ENCODE measurements around the gene GOLGA5.
"Not testable (repeated sequence)": the region's sequence is repeated elsewhere in the genome, so short reads cannot be mapped to it uniquely, and the experiment has no call there.

Gene GOLGA5

DNA sequence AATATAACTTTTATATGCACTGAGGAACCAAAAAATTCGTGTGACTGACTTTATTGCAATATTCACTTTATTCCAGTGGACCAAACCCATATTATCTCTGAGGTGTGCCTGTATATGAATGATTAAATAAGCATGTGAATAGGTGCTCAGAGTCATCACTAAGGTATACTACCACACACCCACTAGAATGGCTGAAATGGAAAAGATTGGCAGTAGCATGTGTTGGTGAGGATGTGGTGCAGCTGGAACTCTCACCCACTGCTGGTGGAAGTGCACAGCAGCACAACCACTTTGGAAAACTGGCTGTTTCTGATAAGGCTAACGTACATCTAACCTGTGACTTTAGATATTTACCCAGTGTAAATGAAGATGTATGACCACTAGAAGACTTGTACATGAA, 36.8 kb downstream of the GOLGA5 start:
- DNase-seq: no peak

DNA sequence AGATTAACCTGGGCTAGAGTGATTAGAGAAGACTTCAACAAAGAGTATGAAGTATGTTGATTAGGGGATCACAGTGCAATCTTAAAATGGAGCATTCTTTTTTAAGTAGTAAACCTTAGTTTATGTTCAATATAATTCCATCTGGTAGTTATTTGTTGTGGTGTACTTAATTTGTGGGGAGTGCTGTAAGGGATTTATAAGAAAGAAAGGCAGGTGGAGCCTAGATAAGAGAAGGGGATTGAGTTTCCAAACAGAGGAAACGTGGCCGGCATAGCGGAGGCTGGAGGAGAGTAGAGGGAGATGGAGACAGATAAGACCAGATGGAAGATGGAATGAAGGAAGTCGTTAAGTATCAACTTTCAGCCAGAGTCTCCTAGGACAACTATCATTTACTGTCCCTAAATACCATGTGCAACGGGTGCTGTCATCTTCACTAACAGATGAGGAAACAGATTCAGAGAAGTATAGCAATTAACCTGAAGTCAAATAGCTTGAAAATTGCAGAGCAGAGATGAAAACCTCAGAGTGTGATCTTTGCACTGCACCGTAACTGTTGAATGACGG, 38.1 kb downstream of the GOLGA5 start:
- DNase-seq: no peak

DNA sequence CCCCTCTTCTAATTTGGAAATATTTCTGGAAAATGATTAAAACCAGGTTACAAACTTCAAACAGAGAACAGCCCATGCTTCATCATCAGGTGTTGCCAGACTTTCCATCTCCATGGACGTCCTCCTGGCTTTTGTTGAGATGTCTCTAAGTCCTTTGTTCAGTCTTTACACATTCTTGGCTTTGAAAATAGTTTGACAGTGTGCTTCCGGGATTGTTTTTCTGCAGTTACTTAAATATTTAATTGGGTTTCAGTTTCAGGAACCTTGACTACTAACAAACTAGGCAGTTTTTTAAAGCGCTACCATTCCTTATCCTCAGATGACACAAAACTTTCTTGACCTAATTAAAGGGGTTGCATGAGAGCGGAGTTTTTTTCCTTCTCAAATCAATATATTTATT, 47.8 kb downstream of the GOLGA5 start:
- DNase-seq: no peak

DNA sequence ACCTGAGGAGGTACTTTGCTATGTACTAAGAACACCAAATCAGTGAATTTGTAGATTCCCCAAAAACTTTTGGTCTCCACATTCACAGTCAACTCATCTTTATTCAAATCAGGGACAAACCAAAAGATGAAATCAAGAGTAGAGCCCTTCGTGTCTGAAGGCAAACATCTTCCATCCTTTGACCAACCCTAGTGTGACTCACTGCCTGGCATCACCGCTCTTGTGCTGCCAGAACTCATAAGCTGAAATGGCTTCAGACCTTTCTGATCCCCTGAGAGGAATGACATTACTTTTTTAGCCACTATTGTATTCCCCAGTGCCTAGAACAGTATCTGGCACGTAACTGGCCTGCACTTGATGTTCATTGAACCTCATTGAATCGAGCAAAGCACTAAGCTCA, 50.1 kb downstream of the GOLGA5 start:
- DNase-seq: no peak

DNA sequence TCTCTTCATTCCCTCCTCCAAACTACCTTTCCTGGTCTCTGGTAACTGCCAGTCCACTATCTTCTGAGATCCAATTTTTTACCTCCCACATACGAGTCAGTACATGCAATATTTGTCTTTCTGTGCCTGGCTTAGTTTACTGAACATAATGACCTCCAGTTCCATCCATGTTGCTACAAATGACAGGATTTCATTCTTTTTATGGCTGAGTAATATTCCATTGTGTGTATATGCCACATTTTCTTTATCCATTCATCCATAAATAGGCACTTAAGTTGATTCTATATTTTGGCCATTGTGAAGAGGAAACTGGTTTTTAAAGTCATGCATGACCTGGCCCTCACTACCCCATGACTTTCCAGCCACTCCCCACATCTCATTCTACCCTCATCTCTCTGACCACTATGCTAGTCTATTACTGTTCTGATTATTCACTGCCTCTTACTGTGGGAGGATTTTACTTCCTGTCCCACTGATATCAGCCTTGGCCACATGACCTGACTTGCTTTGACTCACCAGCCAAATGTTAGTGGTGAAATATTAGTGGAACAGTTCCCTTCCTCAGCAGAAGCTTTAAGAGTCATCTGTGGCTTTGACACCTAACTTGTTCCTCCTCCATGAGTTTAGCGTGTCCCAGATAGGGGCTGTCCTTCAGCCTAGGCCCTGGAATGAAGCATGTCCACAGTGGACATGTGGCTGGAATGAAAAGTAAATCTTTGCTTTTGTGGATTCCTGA, 52.2 kb downstream of the GOLGA5 start:
- DNase-seq: no peak

DNA sequence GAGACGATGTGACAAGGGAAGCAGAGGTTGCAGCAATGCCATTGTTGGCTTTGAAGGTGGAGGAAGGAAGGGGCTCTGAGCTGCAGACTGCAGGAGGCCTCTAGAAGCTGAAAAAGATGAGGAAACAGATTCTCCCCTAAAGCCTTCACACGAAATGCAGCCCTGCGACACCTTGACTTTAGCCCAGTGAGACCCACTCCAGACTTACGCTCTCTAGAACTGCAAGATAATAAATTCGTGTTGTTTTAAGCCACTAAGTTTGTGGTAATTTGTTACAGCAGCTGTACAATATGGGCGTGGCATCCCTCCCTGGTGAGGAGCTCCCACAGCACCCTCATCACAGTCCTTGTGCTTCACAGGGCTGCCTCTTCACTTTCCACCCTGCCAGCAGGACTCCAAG, 53.2 kb downstream of the GOLGA5 start:
- peak; percentile 59 for DNase-seq

DNA sequence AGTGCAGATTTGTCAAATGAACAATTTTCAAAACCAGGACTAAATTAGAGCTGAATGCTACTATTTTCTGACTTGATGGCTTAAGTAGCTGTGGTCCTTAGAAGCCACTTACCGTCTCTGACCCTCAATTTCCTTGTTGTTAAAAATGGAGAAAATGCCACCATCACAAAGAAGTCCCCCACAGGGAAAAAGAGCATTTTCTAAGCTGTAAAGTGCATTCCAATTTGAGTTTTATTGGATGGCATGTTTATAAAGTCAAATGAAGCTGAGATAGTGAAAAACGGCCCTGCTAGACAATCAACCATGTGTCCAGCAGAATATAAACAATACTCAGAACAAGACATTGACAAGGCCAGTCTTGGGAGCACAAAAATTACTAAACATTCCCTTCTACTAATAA, 53.6 kb downstream of the GOLGA5 start:
- DNase-seq: no peak

DNA sequence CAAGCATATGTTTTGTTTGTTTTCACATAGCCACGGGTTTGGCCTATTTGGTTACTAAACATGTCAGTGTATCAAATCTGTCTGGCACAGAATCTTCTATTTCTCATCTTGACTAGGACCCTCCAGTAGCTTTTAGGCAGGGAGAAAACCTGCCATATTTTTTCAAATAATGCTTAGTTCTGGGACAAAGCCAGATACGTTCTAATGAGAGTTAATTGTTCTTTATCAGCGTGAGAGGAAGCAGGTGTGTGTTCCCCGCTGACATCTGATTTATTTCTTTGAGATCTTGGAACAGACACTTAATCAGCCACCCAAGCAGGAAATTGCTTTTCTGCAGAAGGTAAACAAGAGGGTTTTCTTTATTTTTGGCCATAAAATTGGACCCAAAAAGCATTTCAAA, 54.8 kb downstream of the GOLGA5 start:
- DNase-seq: peak; percentile 45

DNA sequence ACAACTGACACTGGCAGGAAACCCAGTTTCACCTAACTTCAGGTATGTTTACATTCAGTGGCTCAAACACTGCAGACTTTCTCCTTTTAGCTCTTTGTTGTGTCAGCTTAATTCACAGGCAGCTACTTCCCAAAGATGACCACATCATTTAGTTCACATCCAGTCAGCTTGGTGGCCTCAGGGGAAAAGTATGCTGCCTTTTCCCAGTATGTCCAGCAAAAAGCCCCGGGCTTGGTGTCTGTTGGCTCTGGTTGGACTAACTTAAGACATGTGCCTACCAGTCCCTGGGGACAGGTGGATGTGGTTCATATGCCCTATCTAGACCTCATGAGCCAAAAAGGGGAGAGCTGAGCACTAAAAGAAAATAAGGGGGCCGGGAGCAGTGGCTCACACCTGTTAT, 56.4 kb downstream of the GOLGA5 start:
- DNase-seq: no peak

DNA sequence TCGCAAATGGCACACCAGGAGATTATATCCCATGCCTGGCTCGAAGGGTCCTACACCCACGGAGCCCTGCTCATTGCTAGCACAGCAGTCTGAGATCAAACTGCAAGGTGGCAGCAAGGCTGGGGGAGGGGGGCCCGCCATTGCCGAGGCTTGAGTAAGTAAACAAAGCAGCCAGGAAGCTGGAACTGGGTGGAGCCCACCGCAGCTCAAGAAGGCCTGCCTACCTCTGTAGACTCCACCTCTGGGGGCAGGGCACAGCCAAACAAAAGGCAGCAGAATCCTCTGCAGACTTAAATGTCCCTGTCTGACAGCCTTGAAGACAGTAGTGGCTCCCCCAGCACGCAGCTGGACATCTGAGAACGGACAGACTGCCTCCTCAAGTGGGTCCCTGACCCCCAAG, 59.0 kb downstream of the GOLGA5 start:
- DNase-seq: not testable (repeated sequence)

DNA sequence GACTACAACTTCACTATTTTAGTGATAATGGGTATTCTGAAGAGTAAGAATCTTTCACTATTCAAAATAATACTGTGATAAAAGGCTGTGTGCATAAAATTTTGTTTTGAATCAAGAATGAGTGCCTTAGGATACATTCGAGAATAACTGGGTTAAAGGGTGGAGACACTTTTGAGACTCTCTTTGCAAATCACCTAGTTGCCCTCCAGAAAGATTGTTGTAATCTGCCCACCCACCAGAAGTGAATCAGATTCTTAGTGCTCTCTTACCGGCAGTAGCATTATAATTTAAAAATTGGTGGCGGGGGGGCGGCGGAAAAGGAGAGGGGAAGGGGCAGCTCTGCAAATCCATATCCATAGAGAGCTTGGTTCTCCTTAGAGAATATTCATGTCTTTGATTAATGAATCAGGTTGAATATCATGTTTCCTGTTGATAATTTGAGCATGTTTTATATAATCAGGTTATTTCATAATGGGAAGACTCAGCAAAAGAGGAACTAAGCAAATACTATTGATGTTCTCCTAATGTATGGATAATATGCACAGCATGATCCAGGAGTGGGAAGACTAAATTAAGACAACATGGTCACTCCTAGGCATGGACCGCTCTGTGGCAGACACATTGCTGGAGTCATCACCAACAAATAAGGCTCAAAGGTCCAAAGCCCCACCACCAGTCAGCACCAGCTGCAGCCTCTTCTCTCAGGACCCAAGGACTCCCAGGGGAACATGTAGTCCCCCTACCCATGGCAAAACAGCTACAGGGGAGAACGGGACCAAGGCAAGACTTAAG, 66.1 kb downstream of the GOLGA5 start:
- DNase-seq: no peak

DNA sequence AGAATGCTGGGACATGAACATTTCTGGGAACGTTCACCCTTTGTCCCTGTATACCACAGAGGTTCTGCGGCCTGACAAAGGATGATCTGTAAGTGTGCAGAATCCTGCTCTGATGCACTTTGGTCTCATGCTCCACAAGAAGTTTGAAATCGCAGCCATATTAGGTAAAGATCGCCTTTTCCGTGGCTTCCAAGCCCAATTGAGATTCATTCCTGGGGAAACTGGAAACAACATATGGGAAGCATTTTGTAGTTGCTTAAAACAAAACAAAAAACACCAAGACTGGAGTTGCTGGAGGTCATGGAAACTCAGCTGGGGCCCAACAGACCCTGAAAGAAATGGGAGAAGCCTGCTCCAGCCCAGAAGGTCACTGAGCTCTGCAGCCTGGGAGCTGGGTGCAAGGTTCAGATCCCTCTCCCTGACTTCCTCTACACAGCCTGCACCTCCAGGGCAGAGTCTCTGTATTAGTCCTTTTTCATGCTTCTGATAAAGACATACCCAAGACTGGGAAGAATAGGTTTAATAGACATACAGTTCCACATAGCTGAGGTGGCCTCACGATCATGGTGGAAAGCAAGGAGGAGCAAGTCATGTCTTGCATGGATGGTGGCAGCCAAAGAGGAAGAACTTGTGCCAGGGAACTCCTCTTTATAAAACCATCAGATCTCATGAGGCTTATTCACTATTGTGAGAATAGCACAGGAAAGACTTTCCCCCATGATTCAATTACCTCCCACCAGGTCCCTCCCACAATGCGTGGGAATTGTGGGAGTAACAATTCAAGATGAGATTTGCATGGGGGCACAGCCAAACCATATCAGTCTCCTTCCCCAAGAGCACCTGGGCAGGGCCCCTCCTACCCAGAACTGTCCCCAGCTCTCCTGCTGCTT, 68.0 kb downstream of the GOLGA5 start:
- no peak for DNase-seq

DNA sequence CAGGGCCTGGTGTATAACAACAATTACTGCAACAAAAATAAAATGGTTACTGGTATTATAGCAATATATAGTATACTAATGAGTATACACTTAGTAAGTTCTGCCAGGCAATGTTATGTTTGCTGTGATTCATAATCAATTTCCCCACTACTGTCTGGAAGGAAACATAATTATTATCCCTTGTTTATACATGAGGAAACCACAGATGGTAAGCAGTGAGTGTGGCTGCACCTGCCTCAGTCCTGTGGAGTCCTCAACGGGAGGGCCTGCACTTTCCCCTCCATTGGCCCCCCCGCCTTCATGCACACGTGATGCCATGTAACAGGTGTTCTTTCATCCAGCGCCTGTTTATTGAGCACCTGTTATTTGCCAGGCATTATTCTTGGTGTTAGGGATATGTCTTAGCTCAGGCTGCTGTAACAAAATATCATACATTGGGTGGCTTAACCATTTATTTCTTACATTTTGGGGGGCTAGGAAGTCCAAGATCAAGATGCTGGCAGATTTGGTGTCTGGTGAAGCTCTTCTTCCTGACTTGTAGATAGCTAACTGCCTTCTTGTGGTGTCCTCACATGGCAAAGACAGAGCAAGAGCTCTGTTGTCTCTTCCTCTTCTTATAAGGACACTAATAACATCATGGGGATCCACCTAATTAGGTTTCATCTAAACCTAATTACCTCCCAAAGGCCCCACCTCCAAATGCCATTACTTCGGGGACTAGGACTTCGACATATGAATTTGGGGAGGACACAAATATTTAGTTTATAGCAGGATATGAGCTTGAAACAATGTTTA, 69.4 kb downstream of the GOLGA5 start:
- peak; percentile 73 for DNase-seq

DNA sequence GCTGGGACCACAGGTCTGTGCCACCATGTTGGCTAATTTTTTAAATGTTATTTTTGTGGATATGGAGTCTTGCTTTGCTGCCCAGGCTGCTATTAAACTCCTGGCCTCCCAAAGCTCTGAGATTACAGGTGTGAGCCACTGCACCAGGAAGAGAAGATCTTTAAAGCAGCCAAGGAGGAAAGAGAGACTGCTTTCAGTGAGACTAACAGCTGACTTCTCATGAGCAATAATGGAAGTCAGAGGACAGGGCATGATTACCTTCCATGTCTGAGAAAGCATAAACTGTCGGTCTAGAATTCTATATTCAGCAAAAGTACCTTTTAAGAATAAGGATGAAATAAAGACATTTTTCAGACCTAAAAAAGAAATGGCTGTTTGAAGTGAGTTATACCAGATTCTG, 71.6 kb downstream of the GOLGA5 start:
- no peak for DNase-seq

DNA sequence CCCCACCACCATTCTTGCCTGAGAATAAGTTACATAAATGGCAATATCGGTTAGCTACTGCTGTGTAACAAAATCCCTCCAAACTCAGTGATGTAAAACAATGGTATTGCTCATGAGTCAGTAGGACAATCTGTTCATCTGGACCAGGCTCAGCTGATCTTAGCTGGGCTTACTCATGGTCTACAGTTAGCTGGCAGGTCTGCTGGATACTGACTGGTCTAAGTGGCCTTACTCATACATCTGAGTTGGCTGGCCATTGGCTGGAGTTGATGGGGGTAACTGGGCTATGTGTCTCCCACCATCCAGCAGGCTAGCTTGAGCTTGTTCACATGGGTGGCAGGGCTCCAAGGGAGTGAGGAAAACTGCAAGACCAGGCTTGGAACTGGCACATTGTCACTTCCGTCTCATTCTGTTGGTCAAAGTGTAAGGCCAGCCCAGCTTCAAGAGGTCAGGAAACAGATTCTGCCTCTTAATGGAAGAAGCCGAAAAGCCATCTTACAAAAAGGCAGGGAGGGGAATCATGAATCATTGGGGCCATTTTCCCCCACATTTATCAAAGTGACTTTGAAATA, 72.2 kb downstream of the GOLGA5 start:
- DNase-seq: no peak

DNA sequence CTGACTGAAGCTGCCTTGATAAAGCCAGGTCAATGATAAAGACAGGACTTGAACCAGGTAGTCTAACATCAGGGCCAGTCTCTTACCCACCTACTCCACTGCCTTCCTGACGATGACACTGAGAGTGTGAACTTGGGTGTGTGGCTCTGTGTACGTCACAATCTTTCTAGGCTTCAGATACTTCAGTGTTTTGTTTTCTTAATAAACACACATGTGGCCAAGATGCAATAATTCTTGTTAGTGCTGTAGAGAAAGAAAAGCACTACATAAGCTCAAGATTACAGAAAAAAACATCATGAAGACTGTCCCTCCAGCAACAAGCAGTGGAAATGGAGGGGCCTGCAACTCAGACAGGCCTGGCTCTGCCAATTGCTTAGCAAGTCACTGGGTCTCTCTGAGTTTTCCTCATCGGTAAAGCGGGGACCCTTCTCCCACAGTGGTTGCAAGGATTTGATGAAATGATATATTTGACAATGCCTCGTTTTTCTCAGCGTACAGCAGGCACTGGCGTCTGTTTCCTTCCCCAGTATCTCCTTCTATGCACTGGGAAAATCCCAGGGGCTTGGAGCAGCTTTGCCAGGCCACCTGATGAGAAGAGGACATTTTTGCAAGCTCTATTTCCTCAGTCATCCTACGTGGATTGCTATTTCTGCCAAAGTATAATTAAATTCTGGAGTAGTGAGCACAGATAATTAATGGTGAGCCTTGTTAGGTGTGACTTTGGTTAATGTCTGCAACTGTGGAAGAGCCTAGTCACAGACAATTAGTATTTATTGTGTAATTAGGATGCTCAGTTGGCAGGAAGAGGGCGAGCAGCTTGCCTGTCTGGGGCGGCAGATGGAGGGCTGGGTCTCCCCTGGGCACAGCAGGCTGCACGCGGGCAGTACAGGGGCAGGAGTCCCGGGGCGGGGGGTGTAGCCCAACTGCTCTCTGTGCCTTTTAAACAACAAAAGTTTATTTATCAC, 73.1 kb downstream of the GOLGA5 start:
- no peak for DNase-seq

DNA sequence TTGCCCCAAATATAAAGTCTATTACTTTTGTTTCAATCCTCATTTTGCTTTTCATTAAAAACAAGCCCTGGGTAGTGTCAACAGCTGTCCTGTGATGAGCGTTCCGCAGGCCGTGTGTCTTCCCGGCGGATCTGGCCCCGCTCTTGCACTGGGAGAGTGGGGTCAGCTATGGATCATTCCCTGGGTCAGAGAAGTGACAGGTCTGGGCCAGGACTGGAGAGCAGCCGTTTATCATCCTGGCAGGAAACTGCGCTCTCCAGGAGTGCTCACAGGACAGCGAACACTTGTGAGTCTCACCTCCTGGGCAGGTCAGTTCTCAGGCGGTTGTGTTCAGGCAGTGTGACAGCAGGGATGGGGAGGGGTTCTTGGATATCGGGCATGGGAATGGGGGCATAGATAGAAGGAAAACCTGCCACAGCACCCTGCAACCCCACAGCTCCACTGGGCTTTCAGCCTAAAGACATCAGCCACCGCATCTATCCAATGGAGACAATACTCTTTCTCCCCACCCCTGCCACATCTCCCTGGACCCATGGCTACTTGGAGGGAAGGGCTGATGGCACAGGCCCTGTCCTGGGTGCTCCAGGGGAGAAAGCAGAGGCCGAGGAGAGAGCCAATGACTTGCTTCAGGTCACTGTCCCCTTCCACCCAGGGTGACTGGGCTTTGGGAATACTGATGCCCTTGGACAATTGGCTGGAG, 81.0 kb downstream of the GOLGA5 start:
- no peak for DNase-seq

DNA sequence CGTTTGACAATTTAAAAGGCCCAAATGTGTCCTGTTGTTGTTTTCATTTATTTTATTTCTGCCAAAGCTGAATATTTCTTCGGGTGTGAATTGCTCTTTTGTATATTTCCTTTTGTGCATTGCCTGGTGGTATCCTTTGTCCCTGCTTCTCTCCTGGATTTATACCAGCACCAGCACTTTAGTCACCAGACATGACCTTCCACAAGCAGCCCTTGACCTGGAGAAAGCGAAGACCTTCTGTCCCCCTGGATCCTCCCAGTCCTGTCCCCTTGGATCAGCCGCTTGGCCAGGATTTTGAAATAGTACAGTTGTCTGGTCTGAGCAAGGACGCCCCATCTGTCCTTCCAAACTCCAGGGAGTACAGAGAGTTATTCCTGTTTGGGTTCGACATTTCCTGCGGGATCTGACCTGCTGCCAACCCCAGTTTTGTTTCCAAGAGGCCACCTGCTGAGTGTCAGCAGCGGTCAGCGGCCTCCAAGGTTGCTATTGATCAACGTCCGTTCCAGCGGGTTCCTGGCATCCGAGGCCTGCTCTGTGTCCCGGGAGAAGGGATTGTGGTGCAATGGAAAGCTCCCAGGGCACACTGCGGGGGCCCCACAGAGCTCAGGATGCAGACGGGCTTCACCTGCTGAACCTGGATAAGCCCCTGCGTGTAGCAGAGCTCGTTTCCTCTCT, 83.8 kb downstream of the GOLGA5 start:
- DNase-seq: no peak

DNA sequence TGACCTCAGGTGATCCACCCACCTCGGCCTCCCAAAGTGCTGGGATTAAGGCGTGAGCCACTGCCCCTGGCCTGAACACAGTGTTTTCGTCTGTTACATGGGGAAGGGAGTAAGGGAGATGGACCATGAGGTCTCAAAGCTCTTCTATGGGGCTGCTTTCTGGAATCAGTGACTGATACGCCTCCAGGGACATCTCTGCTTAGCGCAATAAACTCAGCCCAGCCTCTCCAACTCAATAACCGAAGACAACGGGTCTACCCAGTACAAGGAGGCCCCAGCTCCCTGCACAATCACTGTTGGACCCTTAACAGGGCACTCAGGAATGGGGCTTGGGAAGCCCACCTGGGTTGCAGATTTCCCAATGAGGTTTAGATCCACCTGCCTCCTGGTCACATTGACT, 86.2 kb downstream of the GOLGA5 start:
- no peak for DNase-seq

DNA sequence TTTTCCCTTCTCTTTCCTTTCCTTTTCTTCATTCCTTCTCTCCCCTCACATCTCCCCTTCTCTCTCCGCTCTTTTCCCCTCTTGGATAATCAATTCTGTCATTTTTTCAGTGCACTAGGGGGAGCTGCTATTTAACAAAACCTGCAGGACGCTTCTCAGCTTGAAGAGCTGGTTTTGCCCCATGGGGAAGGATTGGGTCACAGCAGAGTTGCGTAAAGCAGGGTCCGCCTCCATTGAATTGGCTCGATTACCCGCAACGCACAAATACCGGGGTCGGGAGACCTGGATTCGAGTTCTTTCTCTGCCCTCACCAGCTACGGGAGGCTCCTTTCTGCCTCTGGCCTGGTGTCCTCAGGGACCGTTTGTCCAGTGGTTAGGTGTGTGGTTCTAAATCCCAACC, 86.7 kb downstream of the GOLGA5 start:
- peak; percentile 74 for DNase-seq
